GM12878 (cell line): ENCODE measurements around the gene AGBL1. TPM values are rescaled to one million over a fixed set of nuclear protein-coding genes. Genes with fewer than 3 reads are reported as not detected.

Experiments
- ATAC-seq: fragments of 200-7000 bp; cut with Tn5 transposase; 3 replicates; pipeline ENCODE4 v1.9.1; 2020; ENCODE audit warnings: mild to moderate bottlenecking, moderate library complexity
- BruUV-seq: library from RNA; stranded (reverse); fragments of 400-500 nt; replicated peaks from 2 replicates; lab custom pipeline; 2021; lab: Mats Ljungman, UMichigan
- CTCF ChIA-PET: fragments of 300-600 bp; sonication (Branson Sonifier 250); formaldehyde crosslinking; extraction: SDS; loops from one replicate; lab custom pipeline; 2021; ENCODE audit warnings: inconsistent platforms; lab: Yijun Ruan, JAX
- POLR2A ChIA-PET: fragments of 350-600 bp; formaldehyde crosslinking; extraction: SDS; loops from one replicate; lab custom pipeline; 2021; ENCODE audit warnings: inconsistent platforms; lab: Charles Lee
- RAD21 ChIA-PET: fragments of 300-600 bp; sonication (Branson Sonifier 250); formaldehyde crosslinking; loops from one replicate; lab custom pipeline; 2023; ENCODE audit warnings: antibody characterized with exemption; ENCODE audit not compliant: unreplicated experiment; lab: Charles Lee
- SMC1A ChIA-PET: fragments of 300-600 bp; sonication (Branson Sonifier 250); formaldehyde crosslinking; loops from one replicate; lab custom pipeline; 2023; ENCODE audit not compliant: unreplicated experiment, uncharacterized antibody; lab: Charles Lee
- DNase-seq: peaks from one replicate; pipeline ENCODE4 v3.0.0-alpha.2; 2011; ENCODE audit warnings: low read depth, low spot score
- FAIRE-seq: peaks from 3 replicates; lab custom pipeline; 2011; peaks lifted over from hg19 to GRCh38; lab: Jason Lieb, UNC
- H2AFZ ChIP-seq: 2 replicates; pipeline ENCODE4 v1.6.0; 2011; ENCODE audit warnings: low read depth, low read length, control low read depth; ENCODE audit not compliant: control insufficient read depth
- H3K27ac ChIP-seq: 2 replicates; pipeline ENCODE4 v1.5.1; 2011; ENCODE audit warnings: control low read depth; ENCODE audit not compliant: control insufficient read depth, insufficient read depth
- H3K27me3 ChIP-seq, 2 experiments: replicated peaks in 1 of 2; 2 replicates each; pipeline versions ENCODE4 v1.6.0 to v1.6.1; 2011; ENCODE audit warnings: low read length in 1 of 2; ENCODE audit not compliant: control insufficient read depth in 2 of 2, insufficient read depth in 2 of 2
- H3K36me3 ChIP-seq, 2 experiments: 2 replicates each; pipeline ENCODE4 v1.5.1; 2011; ENCODE audit warnings: low read length in 1 of 2; ENCODE audit not compliant: control insufficient read depth in 2 of 2, insufficient read depth in 2 of 2
- H3K4me1 ChIP-seq: 2 replicates; pipeline ENCODE4 v1.6.1; 2011; ENCODE audit warnings: mild to moderate bottlenecking, low read length, moderate library complexity, mixed read lengths; ENCODE audit not compliant: control insufficient read depth, insufficient read depth
- H3K4me2 ChIP-seq: 2 replicates; pipeline ENCODE4 v1.6.0; 2011; ENCODE audit warnings: control low read depth; ENCODE audit not compliant: control insufficient read depth, insufficient read depth
- H3K4me3 ChIP-seq: fragments of 200-600 bp; sonication (generic); 2 replicates; pipeline ENCODE4 v1.5.1; 2016
- H3K79me2 ChIP-seq: 2 replicates; pipeline ENCODE4 v1.6.0; 2011; ENCODE audit warnings: low read length; ENCODE audit not compliant: control insufficient read depth, insufficient read depth
- H3K9ac ChIP-seq: 2 replicates; pipeline ENCODE4 v1.8.0; 2011; ENCODE audit warnings: low read length, control low read depth, mixed read lengths; ENCODE audit not compliant: control insufficient read depth, insufficient read depth
- H3K9me3 ChIP-seq: replicated peaks from 3 replicates; pipeline ENCODE4 v1.5.1; 2011; ENCODE audit warnings: mild to moderate bottlenecking, low read length; ENCODE audit not compliant: control insufficient read depth, insufficient read depth
- H4K20me1 ChIP-seq: 2 replicates; pipeline ENCODE4 v1.6.0; 2011; ENCODE audit not compliant: control insufficient read depth, insufficient read depth
- CREM ChIP-seq: IDR thresholded peaks from 2 replicates; pipeline ENCODE4 v1.6.1; 2014; ENCODE audit warnings: antibody characterized with exemption, low read depth
- DPF2 ChIP-seq: fragments of 450-650 bp; IDR thresholded peaks from 2 replicates; pipeline ENCODE4 v1.6.1; 2017; ENCODE audit warnings: mild to moderate bottlenecking
- EZH2 ChIP-seq: IDR thresholded peaks from 2 replicates; pipeline ENCODE4 v1.6.1; 2012; ENCODE audit warnings: low read depth, mild to moderate bottlenecking, control low read depth, inconsistent platforms, low read length, borderline replicate concordance; ENCODE audit not compliant: control insufficient read depth
- NFXL1 ChIP-seq: fragments of 450-650 bp; IDR thresholded peaks from 2 replicates; pipeline ENCODE4 v1.6.1; 2017; ENCODE audit warnings: antibody characterized with exemption, mild to moderate bottlenecking, borderline replicate concordance
- NR2F1 ChIP-seq: fragments of 450-650 bp; conservative IDR thresholded peaks from 2 replicates; pipeline ENCODE4 v1.6.1; 2017; ENCODE audit warnings: mild to moderate bottlenecking
- PML ChIP-seq: IDR thresholded peaks from 2 replicates; pipeline ENCODE4 v1.6.1; 2012; ENCODE audit warnings: low read length, inconsistent platforms
- TCF7 ChIP-seq: IDR thresholded peaks from 2 replicates; pipeline ENCODE4 v1.6.1; 2014; ENCODE audit warnings: antibody characterized with exemption, borderline replicate concordance
- ZZZ3 ChIP-seq: IDR thresholded peaks from 2 replicates; pipeline ENCODE4 v1.6.1; 2011; ENCODE audit warnings: low read depth; ENCODE audit not compliant: control insufficient read depth, insufficient read length
- WGBS: methylation state at CpG from one replicate; pipeline ENCODE4 v1.1.6; 2016; ENCODE audit warnings: low lambda C conversion rate; ENCODE audit not compliant: insufficient replicate concordance, insufficient coverage; ENCODE audit errors: missing lambda C conversion rate; 5-methylcytosine and 5-hydroxymethylcytosine counted together
- in situ Hi-C: fragments of 300-500 bp; cut with MboI; formaldehyde crosslinking; loops from 9 replicates; pipeline ENCODE4 v1.14.3; 2018; ENCODE audit warnings: mixed read lengths
- intact Hi-C: fragments of 100-400 bp; cut with micrococcal nuclease; formaldehyde crosslinking; loops from one replicate; pipeline ENCODE4 v1.14.2; 2022; ENCODE audit not compliant: unreplicated experiment
- polyA plus RNA-seq, 11 experiments: library from polyadenylated mRNA; depleted of rRNA in 4 of 11; unstranded in 6 of 11; stranded (reverse) in 5 of 11; fragments of >200 nt; fragmentation: Nextera tagmentation in 4 of 11; fragmentation: Illumina TruSeq in 1 of 11; extraction: Ambion mirVana in 4 of 11; extraction: Trizol in 1 of 11; gene quantifications; 1 replicate in 1 of 11; 2 replicates in 10 of 11; pipeline versions ENCODE4 v1.2.1 to v1.2.3, GENCODE V29; 2011 to 2016; ENCODE audit warnings: inconsistent platforms in 2 of 11, missing spikeins in 2 of 11, low read depth in 1 of 11
- total RNA-seq, 4 experiments: library from RNA; depleted of rRNA in 3 of 4; stranded (reverse); fragments of >200 nt in 3 of 4; fragmentation: Illumina TruSeq in 1 of 4; extraction: Trizol in 1 of 4; gene quantifications; 2 replicates each; pipeline versions ENCODE4 v1.2.1 to v1.2.3, GENCODE V29; 2013 to 2021
- TF ChIP-seq, protein P1 (sequence below): fragments of 450-650 bp; IDR thresholded peaks from 2 replicates; pipeline ENCODE4 v1.6.1; 2014; ENCODE audit warnings: mild to moderate bottlenecking

The AGBL1 gene
- total and polyA plus RNA-seq, 10 of the 15 experiments (the other 5 are each of a cell fraction or from before 2014, with no cell fraction given) = not detected

DNA sequence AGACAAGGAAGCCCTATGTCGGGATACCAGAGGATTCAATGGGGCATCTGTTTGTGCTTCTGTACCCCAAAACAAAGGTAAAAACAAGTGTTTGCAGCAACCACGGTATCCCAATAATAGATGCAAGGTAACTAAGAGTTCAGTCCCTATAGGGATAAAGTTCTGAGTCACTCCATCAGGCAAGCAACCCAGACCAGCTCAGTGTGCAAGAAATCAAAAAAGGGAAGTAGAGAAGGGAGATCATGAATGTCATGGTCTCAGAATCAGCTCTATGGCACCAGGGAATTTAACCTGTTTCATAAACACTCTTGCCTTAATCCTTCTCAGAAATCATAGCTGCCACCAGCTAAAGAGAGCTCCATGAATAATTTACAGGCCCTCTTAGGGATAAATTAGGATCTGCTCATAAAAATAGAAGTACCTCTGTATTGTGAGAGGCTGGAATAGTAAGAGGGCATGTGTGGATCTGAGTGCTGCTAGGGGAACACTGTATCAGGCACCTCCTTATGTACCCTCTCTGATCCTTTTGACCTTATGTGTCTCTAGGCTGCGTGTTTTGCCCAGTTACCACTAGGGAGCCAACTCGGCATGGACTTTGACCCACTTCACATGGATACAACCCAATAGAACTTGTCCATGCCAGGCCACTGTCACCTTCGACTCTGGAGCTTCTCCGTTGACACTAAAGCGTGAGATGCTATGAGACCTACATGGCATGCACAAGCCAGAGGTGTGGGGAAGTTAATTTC is 754.6 kb downstream of the AGBL1 start:
- Histone ChIP-seq H3K27me3 (no peaks in the 10 kb centered on the region), H3K4me1 (no peaks in the 10 kb centered on the region)
- BruUV-seq = no TSS peak

More for the DNA sequence above, 754.6 kb downstream of the AGBL1 start:
- no peaks in the 10 kb centered on the region for H3K79me2 ChIP-seq
- no peak overlapping the region for H3K9ac ChIP-seq
- H3K9me3 ChIP-seq = no peaks in the 10 kb centered on the region
- RAD21 ChIA-PET = no interaction called here
- no peak overlapping the region for H3K4me2 ChIP-seq
- SMC1A ChIA-PET = no interaction called here
- intact Hi-C loops (no loop called here), in situ Hi-C loops (no loop called here)
- FAIRE-seq (no peak), DNase-seq (no peak), ATAC-seq (no peak)
- no peak overlapping the region for H3K27ac ChIP-seq
- no peaks in the 10 kb centered on the region for H4K20me1 ChIP-seq
- TF ChIP-seq NFXL1 (no peak), TCF7 (no peak), NR2F1 (no peak), EZH2 (no peak), PML (no peak), DPF2 (no peak), ZZZ3 (no peak), CREM (no peak)
- TF ChIP-seq, protein P1, sequence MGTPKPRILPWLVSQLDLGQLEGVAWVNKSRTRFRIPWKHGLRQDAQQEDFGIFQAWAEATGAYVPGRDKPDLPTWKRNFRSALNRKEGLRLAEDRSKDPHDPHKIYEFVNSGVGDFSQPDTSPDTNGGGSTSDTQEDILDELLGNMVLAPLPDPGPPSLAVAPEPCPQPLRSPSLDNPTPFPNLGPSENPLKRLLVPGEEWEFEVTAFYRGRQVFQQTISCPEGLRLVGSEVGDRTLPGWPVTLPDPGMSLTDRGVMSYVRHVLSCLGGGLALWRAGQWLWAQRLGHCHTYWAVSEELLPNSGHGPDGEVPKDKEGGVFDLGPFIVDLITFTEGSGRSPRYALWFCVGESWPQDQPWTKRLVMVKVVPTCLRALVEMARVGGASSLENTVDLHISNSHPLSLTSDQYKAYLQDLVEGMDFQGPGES = no peak
- no peak overlapping the region for H3K4me3 ChIP-seq
- H2AFZ ChIP-seq = no peak overlapping the region
- POLR2A ChIA-PET = no interaction called here
- no peaks in the 10 kb centered on the region for H3K36me3 ChIP-seq
- CTCF ChIA-PET = no interaction called here
- 22% methylated on average over 7 of the region's 7 CpGs for WGBS
